ENCODE measurements around the gene DOK3. TPM values are rescaled to one million over a fixed set of nuclear protein-coding genes. Genes with fewer than 3 reads are reported as not detected.

DOK3 gene
- total RNA-seq, 1 experiment from 2014 or later, result 8.0 TPM

GRCh38 chr5:177492841-177493240 lies 16.8 kb downstream of the DOK3 start:
- H3K27ac ChIP-seq (ENCODE audit: low read depth, low read length), result peak overlapping the region; percentile 96
- ChIA-PET POLR2A (interaction anchor here (6.4 kb wide), 1 partner anchor 14 kb away, joined by 54 read pairs; no protein-coding TSS in a partner anchor), CTCF (interaction anchor here (0.6 to 1.3 kb wide), 2 partner anchors 8 to 36 kb away, joined by 3 read pairs; no protein-coding TSS in a partner anchor), RAD21 (ENCODE audit: low non-redundant PET in 1 of 2, low total read pairs in 2 of 2, uncharacterized antibody in 2 of 2, unreplicated experiment in 2 of 2) (no interaction called here)
- no peak overlapping the region for H3K4me3 ChIP-seq (replicated peaks in 1 of 2; ENCODE audit: low read depth in 1 of 2, low read length in 2 of 2)
- no peak overlapping the region for H3K9ac ChIP-seq (ENCODE audit: low read length)
- H4K20me1 ChIP-seq (ENCODE audit: insufficient read depth), result peaks cover 11% of the 10 kb centered on the region; the same call in 1 of the 2 replicates
- BruUV-seq (replicated peaks), result no TSS peak
- DNase-seq (ENCODE audit: low read depth, low spot score), result no peak
- TF ChIP-seq TCF7L2 (IDR thresholded peaks at IDR 0.05; ENCODE audit: borderline replicate concordance, extremely low read depth, insufficient read depth, insufficient read length) (no peak), CEBPB (IDR thresholded peaks at IDR 0.05; ENCODE audit: low read depth) (no peak), POLR2AphosphoS5 (IDR thresholded peaks at IDR 0.05; ENCODE audit: low read depth, low read length) (0 out of 2 replicates have a peak, but pooled peaks have one; percentile 14), MAX (IDR thresholded peaks at IDR 0.05) (no peak)
- no peak overlapping the region; the same call in 1 of the 2 replicates for H3K4me2 ChIP-seq (ENCODE audit: low read length)
- no peak overlapping the region for H2AFZ ChIP-seq (ENCODE audit: low read depth, low read length, poor library complexity, severe bottlenecking)
- H3K9me3 ChIP-seq (ENCODE audit: control insufficient read depth in 1 of 2, insufficient read depth in 1 of 2, low read depth in 1 of 2, low read length in 2 of 2), result no peaks in the 10 kb centered on the region
- intact Hi-C loops (cut with micrococcal nuclease), result no loop called here
- H3K79me2 ChIP-seq (ENCODE audit: insufficient read depth, low read length), result peaks cover 68% of the 10 kb centered on the region
- H3K9me2 ChIP-seq (ENCODE audit: insufficient read depth), result no peaks in the 10 kb centered on the region
- no peaks in the 10 kb centered on the region for H3K27me3 ChIP-seq (ENCODE audit: insufficient read depth, low read length)
- H3K36me3 ChIP-seq (ENCODE audit: control insufficient read depth in 1 of 2, insufficient read depth in 2 of 2, low read length in 2 of 2), result peaks cover 8 to 37% of the 10 kb centered on the region in 2 experiments; a peak in 3 of 4 replicates
- ATAC-seq, result no peak
- H3K4me1 ChIP-seq (ENCODE audit: control insufficient read depth in 1 of 2, insufficient read depth in 2 of 2, low read length in 2 of 2), result peaks cover 31 to 61% of the 10 kb centered on the region in 2 experiments

GRCh38 chr5:177491983-177492746 lies 17.5 kb downstream of the DOK3 start:
- Histone ChIP-seq H3K79me2 (ENCODE audit: insufficient read depth, low read length) (peaks cover 67% of the 10 kb centered on the region), H3K36me3 (ENCODE audit: control insufficient read depth in 1 of 2, insufficient read depth in 2 of 2, low read length in 2 of 2) (peaks cover 14 to 43% of the 10 kb centered on the region in 2 experiments; a peak in 3 of 4 replicates), H3K9me2 (ENCODE audit: insufficient read depth) (no peaks in the 10 kb centered on the region), H4K20me1 (ENCODE audit: insufficient read depth) (peaks cover 11% of the 10 kb centered on the region; the same call in 1 of the 2 replicates), H3K4me3 (replicated peaks in 1 of 2; ENCODE audit: low read depth in 1 of 2, low read length in 2 of 2) (no peak overlapping the region), H3K9me3 (ENCODE audit: control insufficient read depth in 1 of 2, insufficient read depth in 1 of 2, low read depth in 1 of 2, low read length in 2 of 2) (no peaks in the 10 kb centered on the region), H3K4me2 (ENCODE audit: low read length) (no peak overlapping the region), H3K27ac (ENCODE audit: low read depth, low read length) (peak overlapping the region; percentile 96; the same call in 1 of the 2 replicates), H3K4me1 (ENCODE audit: control insufficient read depth in 1 of 2, insufficient read depth in 2 of 2, low read length in 2 of 2) (peaks cover 31 to 58% of the 10 kb centered on the region in 2 experiments), H3K9ac (ENCODE audit: low read length) (no peak overlapping the region), H3K27me3 (ENCODE audit: insufficient read depth, low read length) (no peaks in the 10 kb centered on the region), H2AFZ (ENCODE audit: low read depth, low read length, poor library complexity, severe bottlenecking) (no peak overlapping the region)
- intact Hi-C loops (cut with micrococcal nuclease), result no loop called here
- 0 out of 2 replicates have a peak, but pooled peaks have one; percentile 5 for TF ChIP-seq POLR2AphosphoS5 (IDR thresholded peaks at IDR 0.05; ENCODE audit: low read depth, low read length)
- TF ChIP-seq EGR1 (IDR thresholded peaks at IDR 0.05; ENCODE audit: low read depth), result no peak
- ATAC-seq (no peak), DNase-seq (ENCODE audit: low read depth, low spot score) (no peak)
- ChIA-PET RAD21 (ENCODE audit: low non-redundant PET in 1 of 2, low total read pairs in 2 of 2, uncharacterized antibody in 2 of 2, unreplicated experiment in 2 of 2) (no interaction called here), CTCF (interaction anchor here (0.6 to 1.3 kb wide), 3 partner anchors 9 to 184 kb away, joined by 3 read pairs; no protein-coding TSS in a partner anchor), POLR2A (interaction anchor here (6.4 kb wide), 1 partner anchor 13 kb away, joined by 54 read pairs; no protein-coding TSS in a partner anchor)
- no TSS peak for BruUV-seq (replicated peaks)
